Measurements from ENCODE around the gene SYNGAP1. TPM values are rescaled to one million over a fixed set of nuclear protein-coding genes. Genes with fewer than 3 reads are reported as not detected.

SYNGAP1 gene
- total and polyA plus RNA-seq, 2 of the 8 experiments (the other 6 are each of a cell fraction or from before 2014, with no cell fraction given) = 31.0 to 101 TPM

DNA sequence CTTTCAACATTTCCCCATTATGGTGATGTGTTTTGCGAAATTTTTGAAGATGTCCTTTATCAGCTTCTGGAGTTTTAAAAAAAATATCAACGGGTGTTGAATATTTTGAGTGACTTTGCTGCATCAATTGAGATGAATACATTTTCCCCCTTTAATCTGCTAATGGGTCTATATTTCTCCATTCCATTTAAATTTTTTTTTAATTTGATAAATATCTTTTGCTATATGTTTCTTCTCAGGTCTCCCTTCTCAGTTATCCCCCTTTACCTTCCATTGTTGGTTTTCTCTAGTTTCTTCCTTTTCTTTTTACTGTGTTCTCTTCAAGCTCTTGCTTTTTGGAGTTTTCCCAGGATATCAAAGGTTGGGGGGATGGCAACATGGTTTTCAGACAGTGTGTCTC, 29.7 kb upstream of the SYNGAP1 start (continued):
- TF ChIP-seq RNF2 (IDR thresholded peaks at IDR 0.05; ENCODE audit: borderline replicate concordance, low read depth, low read length, missing control alignments, poor library complexity, severe bottlenecking) = no peak
- TF ChIP-seq, protein P1, sequence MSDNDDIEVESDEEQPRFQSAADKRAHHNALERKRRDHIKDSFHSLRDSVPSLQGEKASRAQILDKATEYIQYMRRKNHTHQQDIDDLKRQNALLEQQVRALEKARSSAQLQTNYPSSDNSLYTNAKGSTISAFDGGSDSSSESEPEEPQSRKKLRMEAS (IDR thresholded peaks at IDR 0.05) = no peak
- TF ChIP-seq, protein P2, sequence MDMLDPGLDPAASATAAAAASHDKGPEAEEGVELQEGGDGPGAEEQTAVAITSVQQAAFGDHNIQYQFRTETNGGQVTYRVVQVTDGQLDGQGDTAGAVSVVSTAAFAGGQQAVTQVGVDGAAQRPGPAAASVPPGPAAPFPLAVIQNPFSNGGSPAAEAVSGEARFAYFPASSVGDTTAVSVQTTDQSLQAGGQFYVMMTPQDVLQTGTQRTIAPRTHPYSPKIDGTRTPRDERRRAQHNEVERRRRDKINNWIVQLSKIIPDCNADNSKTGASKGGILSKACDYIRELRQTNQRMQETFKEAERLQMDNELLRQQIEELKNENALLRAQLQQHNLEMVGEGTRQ (IDR thresholded peaks at IDR 0.05; ENCODE audit: low read length) = no peak
